Colonic mucosa (tissue), 4 donors: ENCODE data around the gene THSD4. TPM values are rescaled to one million over a fixed set of nuclear protein-coding genes. Genes with fewer than 3 reads are reported as not detected.
"Not testable (repeated sequence)": the region's sequence is repeated elsewhere in the genome, so short reads cannot be mapped to it uniquely, and the experiment has no call there.

Source experiments
- DNase-seq: peaks from one replicate; pipeline ENCODE4 v3.0.0-alpha.2; 2020
- H3K27ac ChIP-seq: fragments of 200-600 bp; one replicate; pipeline ENCODE4 v1.8.0; 2021
- H3K27me3 ChIP-seq: fragments of 200-600 bp; one replicate; pipeline ENCODE4 v1.8.0; 2021
- H3K36me3 ChIP-seq: fragments of 200-600 bp; one replicate; pipeline ENCODE4 v1.8.0; 2021
- H3K4me1 ChIP-seq: fragments of 200-600 bp; one replicate; pipeline ENCODE4 v1.8.0; 2021; ENCODE audit warnings: mild to moderate bottlenecking
- H3K4me3 ChIP-seq: fragments of 200-600 bp; one replicate; pipeline ENCODE4 v1.8.0; 2021
- H3K9ac ChIP-seq, 2 donors: one replicate each; pipeline ENCODE4 v1.7.0; 2013; ENCODE audit warnings: control low read depth in 2 of 2, low read depth in 2 of 2, low read length in 2 of 2
- H3K9me3 ChIP-seq: fragments of 200-600 bp; one replicate; pipeline ENCODE4 v1.8.0; 2021
- CTCF ChIP-seq: fragments of 200-600 bp; IDR thresholded peaks from one replicate; pipeline ENCODE4 v1.8.0; 2022; ENCODE audit warnings: antibody characterized with exemption, mild to moderate bottlenecking
- intact Hi-C: fragments of 100-400 bp; cut with DNase I; formaldehyde crosslinking; loops from one replicate; pipeline ENCODE4 v1.14.1; 2022
- total RNA-seq, 2 donors: library from RNA; stranded (reverse); fragmentation: NEBNext Ultra II Directional in 1 of 2; extraction: Animal tissue kit (Norgen Biotek cat#: 25700) in 1 of 2; gene quantifications; one replicate each; pipeline ENCODE4 v1.2.1, GENCODE V29; 2021
- donor health status: healthy.
- donor health status: DM: no; HTN: no; CAD: no.
- donor health status: DM: no; HTN: no; CAD: no.

Gene THSD4
- total RNA-seq, 2 donors from 2014 or later: 18.8 to 23.5 TPM

GRCh38 chr15:71434774-71435173, 319.5 kb downstream of the THSD4 start:
- H3K27me3 ChIP-seq: no peaks in the 10 kb centered on the region
- no peak overlapping the region for H3K4me3 ChIP-seq
- no peak overlapping the region for H3K9ac ChIP-seq
- H3K4me1 ChIP-seq: no peaks in the 10 kb centered on the region
- no peak overlapping the region for H3K27ac ChIP-seq
- H3K36me3 ChIP-seq: no peaks in the 10 kb centered on the region
- no peak for TF ChIP-seq CTCF
- no peak for DNase-seq
- H3K9me3 ChIP-seq: no peaks in the 10 kb centered on the region
- intact Hi-C loops: no loop called here

GRCh38 chr15:71435552-71435951, 320.3 kb downstream of the THSD4 start:
- Histone ChIP-seq H3K9me3 (no peaks in the 10 kb centered on the region), H3K9ac (no peak overlapping the region), H3K4me3 (no peak overlapping the region), H3K4me1 (no peaks in the 10 kb centered on the region), H3K27me3 (no peaks in the 10 kb centered on the region), H3K27ac (no peak overlapping the region), H3K36me3 (no peaks in the 10 kb centered on the region)
- DNase-seq: no peak
- intact Hi-C loops: no loop called here
- TF ChIP-seq CTCF: no peak

- intact Hi-C loops: no loop called here
- Histone ChIP-seq H3K27ac (no peak overlapping the region), H3K27me3 (no peaks in the 10 kb centered on the region), H3K9ac (no peak overlapping the region), H3K9me3 (no peaks in the 10 kb centered on the region), H3K4me3 (no peak overlapping the region), H3K4me1 (no peaks in the 10 kb centered on the region), H3K36me3 (no peaks in the 10 kb centered on the region)
- no peak for DNase-seq
- no peak for TF ChIP-seq CTCF
Measured at GRCh38 chr15:71436854-71437253, 321.6 kb downstream of the THSD4 start.

- H3K36me3 ChIP-seq: no peaks in the 10 kb centered on the region
- no peaks in the 10 kb centered on the region for H3K4me1 ChIP-seq
- no peak overlapping the region for H3K27ac ChIP-seq
- intact Hi-C loops: no loop called here
- no peak for DNase-seq
- no peak overlapping the region for H3K4me3 ChIP-seq
- TF ChIP-seq CTCF: no peak
- no peaks in the 10 kb centered on the region for H3K9me3 ChIP-seq
- H3K27me3 ChIP-seq: no peaks in the 10 kb centered on the region
- no peak overlapping the region for H3K9ac ChIP-seq
Measured at GRCh38 chr15:71437404-71437803, 322.1 kb downstream of the THSD4 start.

GRCh38 chr15:71437919-71438318, 322.6 kb downstream of the THSD4 start:
- Histone ChIP-seq H3K27ac (no peak overlapping the region), H3K9ac (no peak overlapping the region), H3K4me1 (no peaks in the 10 kb centered on the region), H3K27me3 (no peaks in the 10 kb centered on the region), H3K9me3 (no peaks in the 10 kb centered on the region), H3K4me3 (no peak overlapping the region), H3K36me3 (no peaks in the 10 kb centered on the region)
- no peak for DNase-seq
- intact Hi-C loops: no loop called here
- TF ChIP-seq CTCF: no peak

- DNase-seq, H3K9me3 ChIP-seq, intact Hi-C loops, H3K27me3 ChIP-seq, H3K4me1 ChIP-seq, H3K27ac ChIP-seq, H3K4me3 ChIP-seq, H3K9ac ChIP-seq, H3K36me3 ChIP-seq: not testable (repeated sequence)
Measured at GRCh38 chr15:71439478-71439877, 324.2 kb downstream of the THSD4 start.
